GM20000 (cell line): ENCODE results near the gene MMP28.

Experiments used
- DNase-seq: peaks from one replicate; pipeline ENCODE4 v3.0.0; 2012; ENCODE audit warnings: low spot score
- TF ChIP-seq, protein P1 (sequence below): IDR thresholded peaks from 2 replicates; pipeline ENCODE4 v1.5.1; 2012; ENCODE audit warnings: mild to moderate bottlenecking, control low read depth; ENCODE audit errors: extremely low read depth, missing control alignments

MMP28 gene

DNA sequence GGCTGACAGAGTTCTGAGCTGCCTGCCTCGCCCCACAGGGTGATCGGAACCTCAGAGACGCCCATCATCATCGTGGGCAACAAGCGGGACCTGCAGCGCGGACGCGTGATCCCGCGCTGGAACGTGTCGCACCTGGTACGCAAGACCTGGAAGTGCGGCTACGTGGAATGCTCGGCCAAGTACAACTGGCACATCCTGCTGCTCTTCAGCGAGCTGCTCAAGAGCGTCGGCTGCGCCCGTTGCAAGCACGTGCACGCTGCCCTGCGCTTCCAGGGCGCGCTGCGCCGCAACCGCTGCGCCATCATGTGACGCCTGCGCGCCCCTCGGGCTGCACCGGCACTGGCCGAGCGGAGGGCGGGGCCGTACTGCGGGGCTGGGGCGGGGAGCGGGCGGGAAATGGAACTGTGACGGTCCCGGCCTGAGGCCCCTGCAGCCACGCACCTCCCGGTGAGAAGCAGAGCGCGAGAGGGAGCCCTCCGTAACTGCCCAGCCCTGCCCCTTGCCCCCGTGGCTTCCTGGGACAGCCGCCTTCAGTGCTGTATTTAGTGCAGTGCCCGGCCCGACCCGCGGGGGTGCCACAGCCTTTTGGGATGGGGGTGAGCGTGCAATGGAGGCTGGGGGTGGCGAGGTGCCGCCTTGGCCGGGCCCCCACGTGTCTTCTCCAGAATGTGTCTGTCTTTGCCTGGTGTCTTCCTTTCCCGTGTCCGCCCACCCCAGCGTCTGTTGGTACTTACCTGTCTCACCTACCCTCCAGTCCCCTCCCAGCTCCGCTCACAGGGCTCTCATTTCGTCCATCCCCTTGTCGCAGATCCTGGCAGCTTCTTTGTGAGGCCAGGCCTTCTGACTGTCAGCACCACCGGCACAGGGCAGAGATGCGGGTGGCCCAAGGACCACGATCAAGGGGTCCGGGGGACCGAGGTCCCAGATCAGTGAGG is 54.2 kb downstream of the MMP28 start:
- no peak for DNase-seq
- TF ChIP-seq, protein P1, sequence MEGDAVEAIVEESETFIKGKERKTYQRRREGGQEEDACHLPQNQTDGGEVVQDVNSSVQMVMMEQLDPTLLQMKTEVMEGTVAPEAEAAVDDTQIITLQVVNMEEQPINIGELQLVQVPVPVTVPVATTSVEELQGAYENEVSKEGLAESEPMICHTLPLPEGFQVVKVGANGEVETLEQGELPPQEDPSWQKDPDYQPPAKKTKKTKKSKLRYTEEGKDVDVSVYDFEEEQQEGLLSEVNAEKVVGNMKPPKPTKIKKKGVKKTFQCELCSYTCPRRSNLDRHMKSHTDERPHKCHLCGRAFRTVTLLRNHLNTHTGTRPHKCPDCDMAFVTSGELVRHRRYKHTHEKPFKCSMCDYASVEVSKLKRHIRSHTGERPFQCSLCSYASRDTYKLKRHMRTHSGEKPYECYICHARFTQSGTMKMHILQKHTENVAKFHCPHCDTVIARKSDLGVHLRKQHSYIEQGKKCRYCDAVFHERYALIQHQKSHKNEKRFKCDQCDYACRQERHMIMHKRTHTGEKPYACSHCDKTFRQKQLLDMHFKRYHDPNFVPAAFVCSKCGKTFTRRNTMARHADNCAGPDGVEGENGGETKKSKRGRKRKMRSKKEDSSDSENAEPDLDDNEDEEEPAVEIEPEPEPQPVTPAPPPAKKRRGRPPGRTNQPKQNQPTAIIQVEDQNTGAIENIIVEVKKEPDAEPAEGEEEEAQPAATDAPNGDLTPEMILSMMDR = no peak

DNA sequence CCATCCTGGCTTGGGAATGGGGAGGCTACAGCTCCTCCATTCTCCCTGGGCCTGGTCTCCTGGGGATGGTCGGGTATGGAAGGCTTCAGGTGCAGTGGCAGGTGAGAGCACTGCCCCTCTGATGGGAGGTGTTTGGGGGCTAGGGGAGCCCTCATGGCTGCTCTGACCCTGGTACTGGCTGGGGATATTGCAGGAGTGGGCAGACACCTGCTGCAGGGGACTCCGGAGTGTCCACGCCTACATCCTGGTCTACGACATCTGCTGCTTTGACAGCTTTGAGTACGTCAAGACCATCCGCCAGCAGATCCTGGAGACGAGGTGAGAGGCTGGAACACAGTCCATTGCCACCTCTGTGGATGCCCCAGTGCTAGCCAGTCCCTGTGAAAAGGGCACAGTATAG is 55.2 kb downstream of the MMP28 start:
- DNase-seq = no peak

DNA sequence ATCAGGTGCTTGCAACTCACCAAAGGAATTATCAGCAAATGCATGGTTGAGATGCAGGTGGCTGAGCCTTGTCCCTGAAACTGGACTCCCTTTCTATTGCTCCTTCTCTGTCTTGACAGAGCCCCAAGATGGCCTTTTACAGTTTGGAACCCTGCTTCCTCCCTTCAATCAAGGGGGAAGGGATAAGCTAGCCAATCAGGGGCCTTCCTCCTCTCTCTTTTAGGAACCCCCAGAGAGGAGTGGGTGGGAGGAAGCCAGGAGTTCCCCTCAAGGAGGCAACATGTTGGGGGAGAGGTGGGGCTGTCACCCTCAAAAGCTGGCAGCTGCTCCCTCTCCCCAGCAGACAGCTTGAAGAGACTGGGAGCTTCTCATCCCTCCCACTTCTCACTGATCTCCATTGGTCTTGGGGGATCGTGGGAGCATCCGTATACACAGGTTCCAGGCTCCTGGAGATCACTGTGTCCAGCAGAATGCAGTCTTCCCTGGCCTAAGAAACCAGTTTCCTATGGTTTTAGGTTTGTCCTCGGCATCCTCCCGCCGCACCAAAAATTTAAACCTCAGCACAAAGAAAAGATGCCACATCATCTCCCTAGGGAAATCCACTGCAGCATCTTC is 56.8 kb downstream of the MMP28 start:
- TF ChIP-seq, protein P1 = no peak

More for the DNA sequence above, 55.2 kb downstream of the MMP28 start:
- TF ChIP-seq, protein P1 = no peak

DNA sequence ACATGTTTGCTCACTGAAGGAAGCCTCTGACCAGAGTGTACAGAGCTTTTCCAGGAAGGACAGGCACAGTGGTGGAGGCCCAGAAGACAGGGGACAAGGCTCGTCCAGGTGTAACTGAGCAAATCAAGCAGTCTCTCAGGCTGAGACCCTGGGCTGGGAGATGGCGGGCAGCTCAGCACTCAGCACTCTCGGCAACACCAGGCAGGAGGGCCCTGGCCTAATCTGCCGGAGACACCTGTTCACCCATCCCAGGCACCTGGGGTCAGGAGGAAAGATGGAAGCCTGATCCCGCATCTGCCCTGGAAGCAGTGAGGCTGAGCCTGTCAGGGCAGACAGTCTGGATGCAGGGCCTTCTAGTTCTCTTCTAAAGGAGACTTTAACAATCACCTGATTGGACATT is 59.2 kb downstream of the MMP28 start:
- DNase-seq = peak; percentile 18
- TF ChIP-seq, protein P1 = no peak

More for the DNA sequence above, 56.8 kb downstream of the MMP28 start:
- DNase-seq = peak; percentile 42

DNA sequence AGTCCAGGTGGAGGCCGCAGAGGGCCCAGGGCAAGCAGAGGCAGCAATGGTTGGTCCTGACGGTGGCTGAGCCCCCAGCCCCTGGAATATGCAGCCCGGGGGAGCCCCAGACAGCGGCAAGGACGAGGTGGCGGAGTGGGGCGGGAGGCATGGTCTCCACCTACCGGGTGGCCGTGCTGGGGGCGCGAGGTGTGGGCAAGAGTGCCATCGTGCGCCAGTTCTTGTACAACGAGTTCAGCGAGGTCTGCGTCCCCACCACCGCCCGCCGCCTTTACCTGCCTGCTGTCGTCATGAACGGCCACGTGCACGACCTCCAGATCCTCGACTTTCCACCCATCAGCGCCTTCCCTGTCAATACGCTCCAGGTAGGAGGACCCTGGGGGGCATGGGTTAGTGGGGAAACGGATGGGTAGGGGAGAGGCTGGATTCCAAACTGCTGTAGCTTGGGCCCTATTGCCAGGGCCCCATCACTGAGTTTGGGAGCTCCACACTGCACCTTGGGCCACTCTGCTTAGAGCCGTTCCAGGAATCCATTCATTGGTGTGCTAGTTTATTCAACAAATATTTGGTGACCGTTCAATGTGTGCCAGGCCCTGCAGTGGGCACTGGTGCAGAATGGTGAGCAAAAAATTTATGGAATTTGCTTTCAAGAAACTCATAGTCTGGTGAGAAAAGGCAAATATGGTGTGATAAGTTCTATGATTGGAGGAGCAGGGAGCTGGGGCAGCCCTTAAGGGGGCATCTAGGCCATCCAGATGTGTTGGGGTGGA is 60.2 kb downstream of the MMP28 start:
- peak; percentile 21 for DNase-seq
- TF ChIP-seq, protein P1 = no peak

DNA sequence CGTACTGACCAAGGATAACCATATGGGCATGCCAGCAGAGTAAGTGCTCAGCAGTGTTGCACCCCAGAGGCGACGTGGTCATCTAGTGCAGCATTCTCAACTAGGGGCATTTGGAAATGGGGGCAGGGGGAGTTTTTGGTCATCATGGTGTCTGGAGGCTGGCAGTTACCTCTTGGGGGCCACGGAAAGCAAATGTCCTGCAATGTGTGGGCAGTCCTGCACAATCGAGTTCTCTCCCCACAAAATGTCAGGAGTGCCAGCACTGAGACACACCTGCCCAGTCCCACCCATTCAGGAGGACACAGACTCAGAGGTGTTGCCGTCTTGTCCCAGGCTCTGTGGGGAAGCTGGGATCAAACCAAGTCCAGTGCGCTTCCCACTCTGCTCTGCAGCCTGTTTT is 61.0 kb downstream of the MMP28 start:
- DNase-seq = peak; percentile 20
- TF ChIP-seq, protein P1 = no peak
